HG02642 (cell line): ENCODE data around the gene PDLIM1.

Experiments used
- ATAC-seq: cut with Tn5 transposase; IDR thresholded peaks from one replicate; pipeline ENCODE4 v1.9.1; 2021; ENCODE audit warnings: mild to moderate bottlenecking; ENCODE audit not compliant: unreplicated experiment, poor library complexity

The PDLIM1 gene

GRCh38 chr10:95290461-95291364, at the start of gene PDLIM1:
TSS of gene PDLIM1 (minus strand) at chr10:95291003. CDS start at chr10:95290915, 88 bp downstream.
- ATAC-seq: peak; percentile 54

- no peak for ATAC-seq
Measured at GRCh38 chr10:95339863-95340262, 49.1 kb upstream of the PDLIM1 start.

GRCh38 chr10:95337423-95338160, 46.8 kb upstream of the PDLIM1 start:
- ATAC-seq: no peak

GRCh38 chr10:95336702-95337101, 45.9 kb upstream of the PDLIM1 start:
- ATAC-seq: no peak

- no peak for ATAC-seq
Measured at GRCh38 chr10:95335933-95336699, 45.3 kb upstream of the PDLIM1 start.

- ATAC-seq: no peak
Measured at GRCh38 chr10:95334805-95335144, 44.0 kb upstream of the PDLIM1 start.

- ATAC-seq: no peak
Measured at GRCh38 chr10:95333997-95334804, 43.4 kb upstream of the PDLIM1 start.

- ATAC-seq: no peak
Measured at GRCh38 chr10:95332666-95333249, 42.0 kb upstream of the PDLIM1 start.

- no peak for ATAC-seq
Measured at GRCh38 chr10:95331596-95332130, 40.9 kb upstream of the PDLIM1 start.

GRCh38 chr10:95330966-95331453, 40.2 kb upstream of the PDLIM1 start:
- no peak for ATAC-seq

- ATAC-seq: no peak
Measured at GRCh38 chr10:95329296-95329695, 38.5 kb upstream of the PDLIM1 start.

GRCh38 chr10:95328013-95328412, 37.2 kb upstream of the PDLIM1 start:
- ATAC-seq: no peak

- ATAC-seq: no peak
Measured at GRCh38 chr10:95327367-95327766, 36.6 kb upstream of the PDLIM1 start.

GRCh38 chr10:95326396-95326795, 35.6 kb upstream of the PDLIM1 start:
- ATAC-seq: no peak

- ATAC-seq: no peak
Measured at GRCh38 chr10:95325863-95326262, 35.1 kb upstream of the PDLIM1 start.

GRCh38 chr10:95324436-95325268, 33.8 kb upstream of the PDLIM1 start:
- no peak for ATAC-seq

- no peak for ATAC-seq
Measured at GRCh38 chr10:95321554-95322301, 30.9 kb upstream of the PDLIM1 start.

GRCh38 chr10:95319239-95319638, 28.4 kb upstream of the PDLIM1 start:
- ATAC-seq: no peak
